K562 (cell line): ENCODE results near the gene COL15A1. TPM values are rescaled to one million over a fixed set of nuclear protein-coding genes. Genes with fewer than 3 reads are reported as not detected.

Experiments
- ATAC-seq: fragments of 200-7000 bp; cut with Tn5 transposase; 3 replicates; pipeline ENCODE4 v1.9.1; 2020; ENCODE audit warnings: moderate library complexity
- BruUV-seq: library from RNA; stranded (reverse); fragments of 400-500 nt; replicated peaks from 2 replicates; lab custom pipeline; 2021; lab: Mats Ljungman, UMichigan
- CTCF ChIA-PET: fragments of 300-600 bp; formaldehyde crosslinking; extraction: SDS; loops from one replicate; lab custom pipeline; 2021; ENCODE audit warnings: low intra/inter-chr PET ratio; lab: Yijun Ruan, JAX
- POLR2A ChIA-PET: fragments of 300-600, 350-650 bp; sonication (Branson Sonifier 250); formaldehyde crosslinking; extraction: SDS; loops from one replicate; lab custom pipeline; 2021; ENCODE audit warnings: antibody characterized with exemption, inconsistent platforms; lab: Yijun Ruan, JAX
- DNase-seq, 4 experiments: peaks; one replicate each; pipeline versions ENCODE4 v3.0.0 to v3.0.0-alpha.2; 2011 to 2018; ENCODE audit warnings: low spot score in 3 of 4, mixed read lengths in 3 of 4; ENCODE audit errors: extremely low read depth in 1 of 4
- FAIRE-seq: peaks from 2 replicates; lab custom pipeline; 2011; peaks lifted over from hg19 to GRCh38; lab: Jason Lieb, UNC
- H2AFZ ChIP-seq: 2 replicates; pipeline ENCODE4 v1.6.0; 2011; ENCODE audit warnings: low read depth, low read length, control low read depth, inconsistent platforms
- H3K27ac ChIP-seq: fragments of 200-600 bp; 3 replicates; pipeline ENCODE4 v1.8.0; 2011; ENCODE audit warnings: low read depth, mild to moderate bottlenecking, control low read depth, inconsistent platforms, low read length, moderate library complexity, mixed read lengths; ENCODE audit errors: extremely low read depth
- H3K27me3 ChIP-seq, 2 experiments: fragments of 300-600 bp in 1 of 2; 2 replicates in 1 of 2; 3 replicates in 1 of 2; pipeline versions ENCODE4 v1.6.0 to v1.8.0; 2011; ENCODE audit warnings: inconsistent platforms in 2 of 2, low read length in 2 of 2, mild to moderate bottlenecking in 1 of 2, mixed read lengths in 1 of 2, moderate library complexity in 1 of 2; ENCODE audit not compliant: control insufficient read depth in 2 of 2, insufficient read depth in 2 of 2
- H3K36me3 ChIP-seq: fragments of 300-600 bp; 3 replicates; pipeline ENCODE4 v1.8.0; 2011; ENCODE audit warnings: mild to moderate bottlenecking, low read length, inconsistent platforms; ENCODE audit not compliant: control insufficient read depth, insufficient read depth
- H3K4me1 ChIP-seq, 2 experiments: fragments of 200-600 bp in 1 of 2; replicated peaks in 1 of 2; 2 replicates in 1 of 2; 3 replicates in 1 of 2; pipeline versions ENCODE4 v1.5.1 to v1.8.0; 2011; ENCODE audit warnings: inconsistent platforms in 2 of 2, low read length in 2 of 2, mild to moderate bottlenecking in 1 of 2, mixed read lengths in 1 of 2, moderate library complexity in 1 of 2; ENCODE audit not compliant: control insufficient read depth in 2 of 2, insufficient read depth in 2 of 2
- H3K4me2 ChIP-seq: 2 replicates; pipeline ENCODE4 v1.6.1; 2011; ENCODE audit warnings: low read length, control low read depth, inconsistent platforms, mixed read lengths; ENCODE audit not compliant: insufficient read depth
- H3K4me3 ChIP-seq: fragments of 200-600 bp; sonication (generic), shearing (Covaris generic); 2 replicates; pipeline ENCODE4 v1.5.1; 2016; ENCODE audit warnings: control low read depth, inconsistent platforms
- H3K79me2 ChIP-seq: fragments of 200-600 bp; 3 replicates; pipeline ENCODE4 v1.8.0; 2011; ENCODE audit warnings: low read length, inconsistent platforms; ENCODE audit not compliant: control insufficient read depth, insufficient read depth
- H3K9ac ChIP-seq, 2 experiments: 2 replicates each; pipeline versions ENCODE4 v1.6.0 to v1.6.1; 2011; ENCODE audit warnings: low read depth in 2 of 2, low read length in 2 of 2, control low read depth in 1 of 2, inconsistent platforms in 1 of 2, mild to moderate bottlenecking in 1 of 2, mixed read lengths in 1 of 2; ENCODE audit not compliant: insufficient read depth in 1 of 2
- H3K9me1 ChIP-seq: one replicate; pipeline ENCODE4 v1.6.0; 2011; ENCODE audit warnings: inconsistent platforms, mild to moderate bottlenecking, low read length, moderate library complexity; ENCODE audit not compliant: control insufficient read depth, insufficient read depth
- H3K9me3 ChIP-seq: replicated peaks from 2 replicates; pipeline ENCODE4 v1.5.1; 2011; ENCODE audit warnings: low read depth, low read length, inconsistent platforms; ENCODE audit not compliant: control insufficient read depth, insufficient read depth
- H4K20me1 ChIP-seq: replicated peaks from 2 replicates; pipeline ENCODE4 v1.6.1; 2011; ENCODE audit warnings: low read length, inconsistent platforms, mixed read lengths; ENCODE audit not compliant: control insufficient read depth, insufficient read depth
- ARHGAP35 ChIP-seq: fragments of 450-650 bp; IDR thresholded peaks from 2 replicates; pipeline ENCODE4 v1.6.1; 2018; ENCODE audit not compliant: partially characterized antibody
- GATA2 ChIP-seq: sonication (generic); formaldehyde crosslinking; IDR thresholded peaks from 2 replicates; pipeline ENCODE4 v1.4.0; 2020; ENCODE audit warnings: mild to moderate bottlenecking, missing genetic modification reagents
- HDAC3 ChIP-seq: fragments of 450-650 bp; IDR thresholded peaks from 2 replicates; pipeline ENCODE4 v1.6.1; 2018; ENCODE audit warnings: borderline replicate concordance, mild to moderate bottlenecking, moderate library complexity; ENCODE audit not compliant: partially characterized antibody
- MIER1 ChIP-seq: fragments of 450-650 bp; IDR thresholded peaks from 2 replicates; pipeline ENCODE4 v1.6.1; 2016; ENCODE audit warnings: antibody characterized with exemption, mild to moderate bottlenecking, low read depth
- SMAD1 ChIP-seq: fragments of 150-350 bp; IDR thresholded peaks from 2 replicates; pipeline ENCODE4 v1.6.1; 2014; ENCODE audit warnings: low read length, low read depth; ENCODE audit not compliant: partially characterized antibody
- SRSF9 ChIP-seq: fragments of 200-400 bp; formaldehyde crosslinking; IDR thresholded peaks from 2 replicates; pipeline ENCODE4 v1.6.1; 2017; ENCODE audit warnings: low read depth, low read length, borderline replicate concordance
- ZBED1 ChIP-seq: IDR thresholded peaks from 2 replicates; pipeline ENCODE4 v1.6.1; 2014
- ZNF217 ChIP-seq: sonication (generic); formaldehyde crosslinking; IDR thresholded peaks from 2 replicates; pipeline ENCODE4 v1.8.0; 2022; ENCODE audit warnings: mild to moderate bottlenecking, missing genetic modification reagents
- WGBS: fragments of 100-300 bp; shearing (Covaris generic); methylation state at CpG from one replicate; pipeline ENCODE4 v1.1.6; 2016; ENCODE audit warnings: low coverage, mixed read lengths; ENCODE audit not compliant: insufficient coverage; ENCODE audit errors: missing lambda C conversion rate; 5-methylcytosine and 5-hydroxymethylcytosine counted together
- in situ Hi-C: fragments of 300-500 bp; cut with MboI; formaldehyde crosslinking; loops from 4 replicates; pipeline ENCODE4 v1.15.0; 2018; ENCODE audit warnings: inconsistent platforms, mixed read lengths
- intact Hi-C: fragments of 100-400 bp; cut with micrococcal nuclease; formaldehyde crosslinking; loops from 2 replicates; pipeline ENCODE4 v1.14.2; 2022
- polyA plus RNA-seq, 8 experiments: library from polyadenylated mRNA; depleted of rRNA in 4 of 8; stranded (reverse) in 5 of 8; unstranded in 3 of 8; fragments of >200 nt; fragmentation: Nextera tagmentation in 2 of 8; fragmentation: Illumina TruSeq in 1 of 8; extraction: Ambion mirVana in 2 of 8; extraction: Trizol in 1 of 8; gene quantifications; 2 replicates each; pipeline versions ENCODE4 v1.2.1 to v1.2.3, GENCODE V29; 2011 to 2014; ENCODE audit warnings: inconsistent platforms in 1 of 8, missing spikeins in 1 of 8
- total RNA-seq, 7 experiments: library from RNA; depleted of rRNA in 6 of 7; stranded (reverse); fragments of >200 nt in 6 of 7; fragmentation: Illumina TruSeq in 2 of 7; extraction: Trizol in 2 of 7; gene quantifications; 2 replicates each; pipeline versions ENCODE4 v1.2.1 to v1.2.3, GENCODE V29; 2011 to 2021; ENCODE audit warnings: low replicate concordance in 1 of 7

COL15A1 gene
- total and polyA plus RNA-seq, 9 of the 15 experiments (the other 6 are each of a cell fraction or from before 2014, with no cell fraction given) = 0.46 to 5.1 (median 2.6) TPM

DNA sequence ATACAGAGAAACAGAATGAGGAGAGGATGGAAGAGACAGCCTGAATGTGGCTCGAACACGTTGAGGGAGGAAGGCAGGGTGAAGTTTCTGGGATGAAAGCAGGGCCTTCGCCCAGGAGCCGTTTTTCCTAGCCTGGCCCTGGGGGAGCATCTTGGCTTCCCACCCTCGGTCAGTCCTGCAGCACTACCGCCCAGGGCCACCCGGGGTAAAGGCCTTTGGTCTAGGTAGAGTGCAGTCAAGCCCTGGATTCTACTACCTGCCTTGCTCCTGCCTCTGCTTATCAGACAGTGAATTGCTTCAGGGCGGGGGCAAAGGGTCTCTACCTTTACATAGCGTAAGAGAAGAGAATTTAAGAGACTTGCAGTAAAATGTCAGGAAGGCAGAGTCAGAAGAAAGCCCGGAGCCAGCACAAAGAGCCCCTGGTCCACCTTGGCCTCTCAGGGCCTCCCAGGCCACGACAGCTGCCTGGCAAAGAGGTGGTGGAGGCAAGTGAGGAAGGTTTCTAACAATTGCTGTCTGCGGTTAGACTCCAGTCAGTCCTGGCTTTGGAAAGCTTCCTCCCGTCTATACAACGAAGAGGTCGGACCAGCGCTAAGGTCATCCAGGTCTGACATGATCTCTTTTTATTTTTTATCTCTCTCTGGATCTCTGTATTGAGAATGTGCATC is 17.9 kb downstream of the COL15A1 start:
- Histone ChIP-seq H3K4me1 (no peaks in the 10 kb centered on the region), H3K27me3 (no peaks in the 10 kb centered on the region), H3K27ac (no peak overlapping the region), H3K36me3 (no peaks in the 10 kb centered on the region), H3K9me1 (no peaks in the 10 kb centered on the region), H3K4me3 (no peak overlapping the region), H2AFZ (no peak overlapping the region), H3K9me3 (no peaks in the 10 kb centered on the region), H4K20me1 (no peaks in the 10 kb centered on the region), H3K4me2 (no peak overlapping the region), H3K9ac (peak overlapping the region in 1 of 2 experiments; percentile 47; a peak in 1 of 4 replicates), H3K79me2 (no peaks in the 10 kb centered on the region)
- TF ChIP-seq HDAC3 = no peak
- no peak for TF ChIP-seq ARHGAP35
- TF ChIP-seq SMAD1 = no peak
- no peak for TF ChIP-seq SRSF9
- TF ChIP-seq ZNF217 = no peak
- TF ChIP-seq MIER1 = no peak
- TF ChIP-seq GATA2 (CRISPR knock-in tag) = no peak
- no peak for TF ChIP-seq ZBED1
- in situ Hi-C loops = no loop called here
- ChIA-PET CTCF (no interaction called here), POLR2A (interaction anchor here (1.5 kb wide), 1 partner anchor 10 kb away, joined by 6 read pairs; no protein-coding TSS in a partner anchor)
- no TSS peak for BruUV-seq
- 50% methylated on average over 16 of the region's 16 CpGs for WGBS
- DNase-seq (no peak), ATAC-seq (peak; percentile 58), FAIRE-seq (no peak)
- intact Hi-C loops = no loop called here
